H1 (cell line): ENCODE data around the gene PLXNB3. TPM values are rescaled to one million over a fixed set of nuclear protein-coding genes. Genes with fewer than 3 reads are reported as not detected.

ENCODE experiments used
- ATF2 ChIP-seq: IDR thresholded peaks from 2 replicates; pipeline ENCODE4 v1.6.1; 2012; ENCODE audit warnings: low read length, inconsistent platforms
- BACH1 ChIP-seq: IDR thresholded peaks from 2 replicates; pipeline ENCODE4 v1.6.1; 2012; ENCODE audit warnings: low read length, improper control_type of control experiment
- CBX8 ChIP-seq: fragments of 300-800, 300-1000 bp; sonication (generic); IDR thresholded peaks from 2 replicates; pipeline ENCODE4 v1.7.1; 2016; ENCODE audit warnings: low read depth, low read length, borderline replicate concordance
- CEBPB ChIP-seq: IDR thresholded peaks from 2 replicates; pipeline ENCODE4 v1.6.1; 2012; ENCODE audit warnings: low read depth, low read length
- CHD7 ChIP-seq: fragments of 300-600 bp; sonication (generic); IDR thresholded peaks from 2 replicates; pipeline ENCODE4 v1.7.1; 2012; ENCODE audit warnings: low read length, moderate library complexity, mild to moderate bottlenecking, inconsistent platforms; ENCODE audit not compliant: insufficient replicate concordance
- JUN ChIP-seq: IDR thresholded peaks from 2 replicates; pipeline ENCODE4 v1.6.1; 2011; ENCODE audit warnings: low read depth, mild to moderate bottlenecking, improper control_type of control experiment, low read length
- SAP30 ChIP-seq: fragments of 300-600 bp; sonication (generic); IDR thresholded peaks from 2 replicates; pipeline ENCODE4 v1.7.1; 2012; ENCODE audit warnings: low read length, moderate library complexity, mild to moderate bottlenecking, inconsistent platforms; ENCODE audit not compliant: insufficient read depth, insufficient replicate concordance
- USF2 ChIP-seq: IDR thresholded peaks from 2 replicates; pipeline ENCODE4 v1.6.1; 2011; ENCODE audit warnings: low read length, improper control_type of control experiment
- polyA plus RNA-seq, 7 experiments: library from polyadenylated mRNA; depleted of rRNA in 3 of 7; stranded (reverse) in 5 of 7; unstranded in 2 of 7; fragments of >200 nt in 5 of 7; fragments of 200-250 nt in 2 of 7; gene quantifications; 1 replicate in 5 of 7; 2 replicates in 1 of 7; 4 replicates in 1 of 7; pipeline versions ENCODE4 v1.2.1 to v1.2.3, GENCODE V29; 2011 to 2013; ENCODE audit warnings: missing spikeins in 2 of 7, mixed read lengths in 2 of 7
- total RNA-seq: library from RNA; stranded (reverse); fragmentation: NEBNext Ultra II Directional; extraction: Animal tissue kit (Norgen Biotek cat#: 25700); gene quantifications from 2 replicates; pipeline ENCODE4 v1.2.1, GENCODE V29; 2021

PLXNB3 gene
- total and polyA plus RNA-seq, 2 of the 8 experiments (the other 6 are each of a cell fraction or from before 2014, with no cell fraction given): 1.2 to 2.7 TPM

GRCh38 chrX:153783378-153784013, 19.4 kb downstream of the PLXNB3 start (continued):
- TF ChIP-seq CHD7: no peak
- TF ChIP-seq CEBPB: no peak
- no peak for TF ChIP-seq USF2
- no peak for TF ChIP-seq SAP30
- TF ChIP-seq CBX8: no peak
- no peak for TF ChIP-seq ATF2
- no peak for TF ChIP-seq BACH1
- no peak for TF ChIP-seq JUN
